ENCODE measurements around the gene BARHL2.

Gene BARHL2

DNA sequence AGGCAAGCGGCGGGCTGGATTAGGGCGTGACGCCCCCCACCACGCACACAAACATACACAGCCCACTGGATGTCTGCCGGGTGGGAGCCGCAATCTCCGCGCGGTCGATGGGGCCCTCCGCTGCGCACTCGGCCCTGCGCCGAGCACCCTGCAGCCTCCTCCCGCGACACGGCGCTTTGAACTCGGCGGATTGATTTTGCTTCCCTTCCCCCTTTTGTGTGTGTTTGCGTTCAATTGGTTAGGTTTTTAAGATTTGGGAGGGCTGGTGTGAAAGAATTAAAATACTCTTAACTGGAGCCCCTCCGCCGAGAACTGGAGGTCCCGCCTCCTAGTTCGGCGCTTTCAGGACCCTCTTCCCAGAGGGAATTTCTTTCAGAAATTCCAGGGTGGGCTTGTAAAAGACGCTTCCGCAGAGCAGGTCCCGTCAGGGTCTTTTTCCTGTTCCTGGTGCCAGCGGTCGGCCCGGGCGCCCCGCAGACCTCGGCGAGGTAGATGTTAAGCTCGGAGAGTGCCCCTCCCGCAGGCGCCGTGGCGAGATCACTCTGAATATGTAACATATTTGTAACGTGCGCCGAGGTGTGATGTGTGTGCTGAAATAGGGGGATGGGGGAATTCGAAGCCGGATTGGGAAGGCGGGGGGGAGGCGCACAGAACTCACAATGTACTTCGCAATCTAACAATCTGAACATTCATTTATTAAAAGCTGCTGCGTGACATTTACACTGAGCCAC lies 8.0 kb upstream of the BARHL2 start:
- no peak overlapping the region for H3K27ac ChIP-seq

GRCh38 chr1:90724361-90724760 lies 7.3 kb upstream of the BARHL2 start:
- no peak for TF ChIP-seq ZFX (IDR thresholded peaks at IDR 0.05; ENCODE audit: borderline replicate concordance)
- TF ChIP-seq, protein P1, sequence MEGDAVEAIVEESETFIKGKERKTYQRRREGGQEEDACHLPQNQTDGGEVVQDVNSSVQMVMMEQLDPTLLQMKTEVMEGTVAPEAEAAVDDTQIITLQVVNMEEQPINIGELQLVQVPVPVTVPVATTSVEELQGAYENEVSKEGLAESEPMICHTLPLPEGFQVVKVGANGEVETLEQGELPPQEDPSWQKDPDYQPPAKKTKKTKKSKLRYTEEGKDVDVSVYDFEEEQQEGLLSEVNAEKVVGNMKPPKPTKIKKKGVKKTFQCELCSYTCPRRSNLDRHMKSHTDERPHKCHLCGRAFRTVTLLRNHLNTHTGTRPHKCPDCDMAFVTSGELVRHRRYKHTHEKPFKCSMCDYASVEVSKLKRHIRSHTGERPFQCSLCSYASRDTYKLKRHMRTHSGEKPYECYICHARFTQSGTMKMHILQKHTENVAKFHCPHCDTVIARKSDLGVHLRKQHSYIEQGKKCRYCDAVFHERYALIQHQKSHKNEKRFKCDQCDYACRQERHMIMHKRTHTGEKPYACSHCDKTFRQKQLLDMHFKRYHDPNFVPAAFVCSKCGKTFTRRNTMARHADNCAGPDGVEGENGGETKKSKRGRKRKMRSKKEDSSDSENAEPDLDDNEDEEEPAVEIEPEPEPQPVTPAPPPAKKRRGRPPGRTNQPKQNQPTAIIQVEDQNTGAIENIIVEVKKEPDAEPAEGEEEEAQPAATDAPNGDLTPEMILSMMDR (IDR thresholded peaks at IDR 0.05), result no peak

More for the DNA sequence above, 8.0 kb upstream of the BARHL2 start:
- TF ChIP-seq, protein P1 (IDR thresholded peaks at IDR 0.05), result no peak
- TF ChIP-seq ZFX (IDR thresholded peaks at IDR 0.05; ENCODE audit: borderline replicate concordance), result no peak

GRCh38 chr1:90723590-90724108 lies 6.5 kb upstream of the BARHL2 start:
- H3K27ac ChIP-seq, result no peak overlapping the region
- TF ChIP-seq, protein P1 (IDR thresholded peaks at IDR 0.05), result peak; percentile 19; the same call in 1 of the 2 replicates
- no peak for TF ChIP-seq ZFX (IDR thresholded peaks at IDR 0.05; ENCODE audit: borderline replicate concordance)

More at GRCh38 chr1:90724361-90724760, 7.3 kb upstream of the BARHL2 start:
- H3K27ac ChIP-seq, result no peak overlapping the region

GRCh38 chr1:90722874-90723589 lies 5.9 kb upstream of the BARHL2 start:
- no peak overlapping the region for H3K27ac ChIP-seq
- TF ChIP-seq ZFX (IDR thresholded peaks at IDR 0.05; ENCODE audit: borderline replicate concordance), result no peak
- TF ChIP-seq, protein P1 (IDR thresholded peaks at IDR 0.05), result no peak

- H3K27ac ChIP-seq, result no peak overlapping the region
- TF ChIP-seq, protein P1 (IDR thresholded peaks at IDR 0.05), result peak; percentile 98
- no peak for TF ChIP-seq ZFX (IDR thresholded peaks at IDR 0.05; ENCODE audit: borderline replicate concordance)
Observed at GRCh38 chr1:90721210-90722194, 4.4 kb upstream of the BARHL2 start.

GRCh38 chr1:90720145-90720636 lies 3.1 kb upstream of the BARHL2 start:
- TF ChIP-seq ZFX (IDR thresholded peaks at IDR 0.05; ENCODE audit: borderline replicate concordance), result no peak
- TF ChIP-seq, protein P1 (IDR thresholded peaks at IDR 0.05), result no peak
- no peak overlapping the region for H3K27ac ChIP-seq

All from 22Rv1 (cell line).